Kidney epithelial cell (primary cell): ENCODE data around the gene SPSB2. TPM values are rescaled to one million over a fixed set of nuclear protein-coding genes. Genes with fewer than 3 reads are reported as not detected.
A peak's percentile ranks its signal among the peaks of the same experiment; 100 is the strongest.

Source experiments
- DNase-seq: peaks from one replicate; pipeline ENCODE4 v3.0.0-alpha.2; 2010; ENCODE audit warnings: low read depth
- H3K27me3 ChIP-seq: 2 replicates; pipeline ENCODE4 v1.6.0; 2011; ENCODE audit warnings: low read length; ENCODE audit not compliant: control insufficient read depth, insufficient read depth
- H3K36me3 ChIP-seq: 2 replicates; pipeline ENCODE4 v1.5.1; 2011; ENCODE audit warnings: low read length; ENCODE audit not compliant: control insufficient read depth, insufficient read depth
- H3K4me3 ChIP-seq: 2 replicates; pipeline ENCODE4 v1.5.1; 2011; ENCODE audit warnings: low read depth, mild to moderate bottlenecking, control low read depth, low read length
- total RNA-seq: library from RNA; depleted of rRNA; stranded (reverse); fragments of >200 nt; gene quantifications from 2 replicates; pipeline ENCODE4 v1.2.3, GENCODE V29; 2015
- TF ChIP-seq, protein P1 (sequence below): IDR thresholded peaks from 2 replicates; pipeline ENCODE4 v1.5.1; 2011; ENCODE audit warnings: mild to moderate bottlenecking, moderate library complexity, low read length, control low read depth, inconsistent platforms; ENCODE audit not compliant: insufficient read depth, poor library complexity, severe bottlenecking

Gene SPSB2
- total RNA-seq, 1 donor from 2014 or later: 10.1 TPM

DNA sequence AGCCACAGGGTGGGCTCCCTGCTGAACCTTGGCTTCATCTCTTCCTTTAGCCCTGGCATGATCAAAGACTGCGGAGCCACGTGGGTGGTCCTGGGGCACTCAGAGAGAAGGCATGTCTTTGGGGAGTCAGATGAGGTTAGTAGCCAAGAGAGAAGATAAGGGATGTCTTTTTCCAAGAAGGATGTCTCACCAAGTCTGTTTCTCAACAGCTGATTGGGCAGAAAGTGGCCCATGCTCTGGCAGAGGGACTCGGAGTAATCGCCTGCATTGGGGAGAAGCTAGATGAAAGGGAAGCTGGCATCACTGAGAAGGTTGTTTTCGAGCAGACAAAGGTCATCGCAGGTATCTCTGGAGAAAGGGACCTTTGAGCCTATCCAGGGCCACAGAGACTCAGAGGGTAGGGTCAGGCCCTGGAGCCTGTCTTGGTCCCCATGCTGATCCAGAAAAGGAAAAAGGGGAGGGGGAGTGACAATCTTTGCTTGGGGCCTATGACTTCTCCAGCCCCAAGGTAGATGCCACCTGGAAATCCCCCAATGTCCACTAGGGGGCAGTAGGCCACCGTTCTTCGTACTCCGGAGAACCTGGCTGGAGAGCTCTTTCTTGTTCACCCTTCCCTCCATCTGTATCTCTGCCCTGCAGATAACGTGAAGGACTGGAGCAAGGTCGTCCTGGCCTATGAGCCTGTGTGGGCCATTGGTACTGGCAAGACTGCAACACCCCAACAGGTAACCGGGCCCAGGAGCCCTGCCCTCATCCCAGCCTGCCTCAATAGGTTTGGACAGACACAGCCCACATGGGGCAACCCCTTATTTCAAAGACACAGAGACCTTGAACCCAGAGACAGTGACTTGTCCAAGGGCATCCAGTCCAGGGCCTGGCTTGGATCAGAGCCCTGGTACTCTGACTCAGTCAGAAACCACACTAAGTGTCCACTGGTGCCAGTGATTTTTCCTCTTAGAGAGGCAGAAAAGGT, 3.8 kb downstream of the SPSB2 start:
- TF ChIP-seq, protein P1, sequence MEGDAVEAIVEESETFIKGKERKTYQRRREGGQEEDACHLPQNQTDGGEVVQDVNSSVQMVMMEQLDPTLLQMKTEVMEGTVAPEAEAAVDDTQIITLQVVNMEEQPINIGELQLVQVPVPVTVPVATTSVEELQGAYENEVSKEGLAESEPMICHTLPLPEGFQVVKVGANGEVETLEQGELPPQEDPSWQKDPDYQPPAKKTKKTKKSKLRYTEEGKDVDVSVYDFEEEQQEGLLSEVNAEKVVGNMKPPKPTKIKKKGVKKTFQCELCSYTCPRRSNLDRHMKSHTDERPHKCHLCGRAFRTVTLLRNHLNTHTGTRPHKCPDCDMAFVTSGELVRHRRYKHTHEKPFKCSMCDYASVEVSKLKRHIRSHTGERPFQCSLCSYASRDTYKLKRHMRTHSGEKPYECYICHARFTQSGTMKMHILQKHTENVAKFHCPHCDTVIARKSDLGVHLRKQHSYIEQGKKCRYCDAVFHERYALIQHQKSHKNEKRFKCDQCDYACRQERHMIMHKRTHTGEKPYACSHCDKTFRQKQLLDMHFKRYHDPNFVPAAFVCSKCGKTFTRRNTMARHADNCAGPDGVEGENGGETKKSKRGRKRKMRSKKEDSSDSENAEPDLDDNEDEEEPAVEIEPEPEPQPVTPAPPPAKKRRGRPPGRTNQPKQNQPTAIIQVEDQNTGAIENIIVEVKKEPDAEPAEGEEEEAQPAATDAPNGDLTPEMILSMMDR: peak; percentile 88
- H3K27me3 ChIP-seq: no peaks in the 10 kb centered on the region
- DNase-seq: no peak
- H3K36me3 ChIP-seq: peaks cover 11% of the 10 kb centered on the region
- peak overlapping the region; percentile 96 for H3K4me3 ChIP-seq

DNA sequence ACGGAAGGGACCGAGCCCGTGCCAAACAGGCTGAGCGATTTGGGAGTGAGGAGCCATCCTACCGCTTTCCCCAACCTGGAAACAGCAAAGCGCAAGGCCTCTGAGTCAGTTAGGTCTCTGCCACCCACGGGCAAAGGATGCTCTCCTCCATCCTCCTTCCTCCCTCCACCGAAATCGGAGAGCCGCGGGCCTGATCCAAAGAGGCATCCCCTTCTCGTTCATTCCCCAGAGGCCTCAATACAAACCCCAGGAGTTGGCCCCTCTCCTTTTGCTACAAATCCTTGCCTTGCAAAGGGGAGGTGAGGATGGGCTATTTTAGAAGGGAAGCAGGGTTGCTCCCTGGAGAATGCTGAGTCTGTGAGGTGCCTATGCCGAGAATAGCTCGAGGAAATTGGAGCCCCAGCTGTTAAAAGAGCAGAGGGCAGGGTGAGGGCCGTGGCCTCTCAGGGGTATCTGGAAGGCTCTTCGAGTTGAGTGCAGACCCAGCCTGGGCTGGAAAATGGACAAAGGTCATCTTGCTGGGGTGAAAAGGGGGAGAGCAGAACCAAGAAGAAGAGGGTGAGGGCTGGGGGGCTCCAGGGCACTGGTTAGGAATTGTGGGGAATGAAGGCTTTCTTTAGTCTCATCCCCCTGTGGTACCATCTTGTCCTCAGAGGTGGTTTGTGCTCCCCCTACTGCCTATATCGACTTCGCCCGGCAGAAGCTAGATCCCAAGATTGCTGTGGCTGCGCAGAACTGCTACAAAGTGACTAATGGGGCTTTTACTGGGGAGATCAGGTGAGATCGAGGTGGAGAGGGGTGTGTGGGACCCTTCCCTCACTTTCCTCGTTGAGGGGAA, 4.7 kb downstream of the SPSB2 start:
- DNase-seq: no peak
- TF ChIP-seq, protein P1: peak; percentile 12
- Histone ChIP-seq H3K4me3 (peak overlapping the region; percentile 96), H3K36me3 (peaks cover 11% of the 10 kb centered on the region), H3K27me3 (no peaks in the 10 kb centered on the region)

DNA sequence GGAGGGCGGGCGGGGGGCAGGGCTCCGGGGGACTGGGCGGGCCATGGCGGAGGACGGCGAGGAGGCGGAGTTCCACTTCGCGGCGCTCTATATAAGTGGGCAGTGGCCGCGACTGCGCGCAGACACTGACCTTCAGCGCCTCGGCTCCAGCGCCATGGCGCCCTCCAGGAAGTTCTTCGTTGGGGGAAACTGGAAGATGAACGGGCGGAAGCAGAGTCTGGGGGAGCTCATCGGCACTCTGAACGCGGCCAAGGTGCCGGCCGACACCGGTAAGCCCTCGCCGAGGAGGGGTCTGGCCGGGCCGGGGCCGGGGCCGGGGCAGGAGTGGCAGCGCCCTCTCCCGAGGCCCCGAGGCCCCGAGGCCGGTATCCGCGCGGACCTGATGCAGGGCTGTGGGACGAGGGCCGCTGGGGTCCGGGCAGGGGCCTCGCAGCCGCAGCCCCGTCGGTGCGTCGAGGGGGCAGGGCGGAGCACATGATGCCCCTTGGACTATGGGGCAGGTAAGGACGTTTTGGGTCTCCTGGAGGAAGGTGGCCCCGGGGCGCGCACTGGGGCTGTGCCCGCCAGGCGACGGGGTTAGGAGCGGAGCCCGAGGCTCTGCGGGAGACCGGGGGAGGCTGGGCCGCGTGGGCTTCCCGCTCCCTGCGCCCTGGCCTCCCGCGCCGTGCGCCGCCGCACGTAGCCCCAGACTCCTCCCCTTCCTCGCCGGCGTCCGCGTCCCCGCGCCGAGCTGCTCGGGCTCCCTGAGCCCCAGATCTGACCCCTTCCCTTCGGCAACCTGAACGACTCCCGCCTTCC, 5.5 kb downstream of the SPSB2 start, which contains the start of gene TPI1:
TSS of gene TPI1 (plus strand) at position 119 of the 798 bp plus-strand sequence. CDS start at position 155, 36 bp downstream.
- TF ChIP-seq, protein P1: no peak
- Histone ChIP-seq H3K4me3 (peak within 1 kb of the TSS; percentile 96), H3K27me3 (no peaks in the 10 kb centered on the region), H3K36me3 (peaks cover 14% of the 10 kb centered on the region)
- DNase-seq: no peak

DNA sequence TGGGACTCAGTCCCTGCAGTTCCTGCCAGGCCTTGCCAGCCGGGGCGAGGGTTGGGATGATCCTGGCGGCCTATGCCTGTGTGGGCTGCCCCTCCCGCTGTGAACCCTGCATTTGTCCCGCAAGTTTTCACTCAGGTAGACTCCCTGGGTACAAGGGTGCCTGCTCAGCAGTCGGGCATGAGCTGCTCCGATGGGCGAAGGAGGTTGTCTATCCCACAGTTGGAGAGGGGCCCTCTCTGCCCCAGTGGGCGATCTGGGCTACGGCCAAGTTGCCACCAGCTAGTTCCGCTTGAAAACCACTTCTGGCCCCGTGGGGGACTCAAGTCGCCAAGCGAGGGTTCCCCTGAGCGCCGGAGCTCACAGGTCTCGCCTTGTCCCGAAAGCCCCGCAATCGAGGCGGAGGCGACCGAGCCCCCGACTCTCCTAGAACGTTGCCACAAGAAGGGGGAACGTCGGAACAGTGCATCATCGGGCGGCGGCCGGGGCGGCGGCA, 6.1 kb downstream of the SPSB2 start:
- TF ChIP-seq, protein P1: no peak
- DNase-seq: no peak
- Histone ChIP-seq H3K27me3 (no peaks in the 10 kb centered on the region), H3K4me3 (peak overlapping the region; percentile 96), H3K36me3 (peaks cover 14% of the 10 kb centered on the region)
